Lung (tissue), 12 donors: ENCODE measurements around the gene SLC23A2. TPM values are rescaled to one million over a fixed set of nuclear protein-coding genes. Genes with fewer than 3 reads are reported as not detected.

Experiments used
- ATAC-seq: fragments of 200-7000 bp; cut with Tn5 transposase; one replicate; pipeline ENCODE4 v1.9.1; 2020; ENCODE audit warnings: moderate number of reproducible peaks; ENCODE audit not compliant: insufficient read depth, low FRiP score
- DNase-seq, 3 donors: peaks; one replicate each; pipeline ENCODE4 v3.0.0-alpha.2; 2013 to 2017
- H3K27ac ChIP-seq, 2 donors: one replicate each; pipeline ENCODE4 v1.5.1; 2013; ENCODE audit warnings: mild to moderate bottlenecking in 2 of 2, moderate library complexity in 2 of 2, control low read depth in 1 of 2, inconsistent platforms in 1 of 2, low read depth in 1 of 2, low read length in 1 of 2
- H3K27me3 ChIP-seq, 3 donors: one replicate each; pipeline ENCODE4 v1.5.1; 2013; ENCODE audit warnings: low read length in 2 of 3; ENCODE audit not compliant: control insufficient read depth in 3 of 3, insufficient read depth in 3 of 3
- H3K36me3 ChIP-seq, 4 donors: one replicate each; pipeline ENCODE4 v1.5.1; 2013; ENCODE audit warnings: low read length in 4 of 4, mild to moderate bottlenecking in 1 of 4, moderate library complexity in 1 of 4; ENCODE audit not compliant: control insufficient read depth in 4 of 4, insufficient read depth in 4 of 4
- H3K4me1 ChIP-seq, 5 donors: one replicate each; pipeline ENCODE4 v1.5.1; 2013; ENCODE audit warnings: low read length in 5 of 5, mild to moderate bottlenecking in 2 of 5, moderate library complexity in 1 of 5; ENCODE audit not compliant: control insufficient read depth in 5 of 5, insufficient read depth in 5 of 5
- H3K4me3 ChIP-seq: one replicate; pipeline ENCODE4 v1.5.1; 2013; ENCODE audit warnings: mild to moderate bottlenecking, control low read depth, moderate library complexity
- H3K9ac ChIP-seq, 2 donors: one replicate each; pipeline ENCODE4 v1.5.1; 2013; ENCODE audit warnings: low read length in 2 of 2, control low read depth in 1 of 2; ENCODE audit not compliant: insufficient read depth in 1 of 2
- H3K9me3 ChIP-seq, 4 donors: one replicate each; pipeline ENCODE4 v1.5.1; 2013; ENCODE audit warnings: low read length in 3 of 4, mild to moderate bottlenecking in 1 of 4, moderate library complexity in 1 of 4; ENCODE audit not compliant: control insufficient read depth in 4 of 4, insufficient read depth in 3 of 4
- WGBS, 2 donors: extraction: QIAGEN DNeasy Blood & Tissue Kit; methylation state at CpG; one replicate each; pipeline ENCODE4 v1.1.7; 2013; 5-methylcytosine and 5-hydroxymethylcytosine counted together
- polyA plus RNA-seq, 2 donors: library from polyadenylated mRNA; stranded (reverse); fragments of 200-250 nt; gene quantifications; one replicate each; pipeline ENCODE4 v1.2.1, GENCODE V29; 2013
- total RNA-seq, 2 donors: library from RNA; depleted of rRNA in 1 of 2; stranded (reverse); fragments of >200 nt in 1 of 2; gene quantifications; one replicate each; pipeline ENCODE4 v1.2.1, GENCODE V29; 2014 to 2021
- TF ChIP-seq, protein P1 (sequence below): IDR thresholded peaks from 2 replicates; pipeline ENCODE4 v1.5.1; 2012; ENCODE audit warnings: mild to moderate bottlenecking; ENCODE audit errors: control extremely low read depth, extremely low read depth
- donor health status: control.
- donor health status: control.
- donor health status: Bipolar disorder and iron deficiency.
- donor health status: healthy.
- donor health status: DM: yes; HTN: yes; CAD: no.

SLC23A2 gene
- total and polyA plus RNA-seq, 4 donors = 6.0 to 23.5 (median 14.3) TPM

DNA sequence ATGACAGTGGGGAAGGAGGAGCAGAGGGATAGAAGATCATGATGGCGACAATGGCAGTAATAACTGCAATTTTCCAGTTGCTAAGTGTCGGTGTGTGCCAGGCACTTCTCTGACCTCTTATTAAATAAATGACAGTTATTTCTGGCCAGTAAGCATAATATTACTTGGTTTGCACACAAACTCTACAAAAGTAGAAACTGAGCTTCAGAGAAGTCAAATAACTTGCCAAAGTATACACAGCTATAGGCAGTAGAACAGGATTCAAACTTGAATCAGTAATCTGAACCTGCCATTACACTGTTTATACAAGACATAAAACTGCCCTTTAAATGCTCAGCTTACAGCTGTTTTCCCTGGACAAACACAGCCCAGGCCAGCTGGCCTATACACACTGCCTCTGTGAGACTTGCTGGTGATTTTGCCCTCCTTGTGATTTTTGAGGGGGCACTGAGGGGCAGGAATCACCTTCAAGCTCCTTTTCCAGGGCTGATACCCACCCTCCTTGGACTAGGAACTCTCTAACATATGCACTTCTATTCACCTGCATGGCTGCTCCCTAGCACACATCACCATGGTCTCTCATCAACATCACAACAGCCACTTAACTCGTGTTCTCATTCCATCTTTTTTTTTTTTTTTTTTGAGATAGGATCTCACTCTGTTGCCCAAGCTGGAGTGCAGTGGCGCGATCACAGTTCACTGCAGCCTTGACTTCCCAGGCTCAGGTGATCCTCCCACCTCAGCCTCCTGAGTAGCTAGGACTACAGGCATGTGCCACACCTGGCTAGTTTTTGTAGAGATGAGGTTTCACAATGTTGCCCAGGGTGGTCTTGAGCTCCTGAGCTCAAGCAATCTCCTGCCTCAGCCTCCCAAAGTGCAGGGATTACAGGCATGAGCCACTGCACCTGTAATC, 63.6 kb downstream of the SLC23A2 start:
- Histone ChIP-seq H3K27me3 (no peaks in the 10 kb centered on the region), H3K36me3 (peaks cover 0 to 1% (median 0%) of the 10 kb centered on the region in 4 donors), H3K9ac (no peak overlapping the region), H3K4me3 (no peak overlapping the region), H3K4me1 (peaks cover 3 to 10% (median 6%) of the 10 kb centered on the region in 5 donors), H3K9me3 (no peaks in the 10 kb centered on the region), H3K27ac (no peak overlapping the region)
- 67 to 72% methylated on average over 5 of the region's 5 CpGs for WGBS, 2 donors
- no peak for ATAC-seq
- TF ChIP-seq, protein P1, sequence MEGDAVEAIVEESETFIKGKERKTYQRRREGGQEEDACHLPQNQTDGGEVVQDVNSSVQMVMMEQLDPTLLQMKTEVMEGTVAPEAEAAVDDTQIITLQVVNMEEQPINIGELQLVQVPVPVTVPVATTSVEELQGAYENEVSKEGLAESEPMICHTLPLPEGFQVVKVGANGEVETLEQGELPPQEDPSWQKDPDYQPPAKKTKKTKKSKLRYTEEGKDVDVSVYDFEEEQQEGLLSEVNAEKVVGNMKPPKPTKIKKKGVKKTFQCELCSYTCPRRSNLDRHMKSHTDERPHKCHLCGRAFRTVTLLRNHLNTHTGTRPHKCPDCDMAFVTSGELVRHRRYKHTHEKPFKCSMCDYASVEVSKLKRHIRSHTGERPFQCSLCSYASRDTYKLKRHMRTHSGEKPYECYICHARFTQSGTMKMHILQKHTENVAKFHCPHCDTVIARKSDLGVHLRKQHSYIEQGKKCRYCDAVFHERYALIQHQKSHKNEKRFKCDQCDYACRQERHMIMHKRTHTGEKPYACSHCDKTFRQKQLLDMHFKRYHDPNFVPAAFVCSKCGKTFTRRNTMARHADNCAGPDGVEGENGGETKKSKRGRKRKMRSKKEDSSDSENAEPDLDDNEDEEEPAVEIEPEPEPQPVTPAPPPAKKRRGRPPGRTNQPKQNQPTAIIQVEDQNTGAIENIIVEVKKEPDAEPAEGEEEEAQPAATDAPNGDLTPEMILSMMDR = no peak
- peak; percentile 38 to 77 (median 69) for DNase-seq

GRCh38 chr20:4936851-4937406, 64.4 kb downstream of the SLC23A2 start:
- Histone ChIP-seq H3K27me3 (no peaks in the 10 kb centered on the region), H3K9ac (no peak overlapping the region), H3K4me1 (peaks cover under 1 to 10% (median 6%) of the 10 kb centered on the region in 5 donors), H3K4me3 (no peak overlapping the region), H3K27ac (no peak overlapping the region), H3K36me3 (peaks cover 0 to 6% (median 4%) of the 10 kb centered on the region in 4 donors), H3K9me3 (no peaks in the 10 kb centered on the region)
- no peak for ATAC-seq
- DNase-seq = no peak
- WGBS, 2 donors = 87 to 89% methylated on average over 12 of the region's 12 CpGs
- TF ChIP-seq, protein P1 = no peak

DNA sequence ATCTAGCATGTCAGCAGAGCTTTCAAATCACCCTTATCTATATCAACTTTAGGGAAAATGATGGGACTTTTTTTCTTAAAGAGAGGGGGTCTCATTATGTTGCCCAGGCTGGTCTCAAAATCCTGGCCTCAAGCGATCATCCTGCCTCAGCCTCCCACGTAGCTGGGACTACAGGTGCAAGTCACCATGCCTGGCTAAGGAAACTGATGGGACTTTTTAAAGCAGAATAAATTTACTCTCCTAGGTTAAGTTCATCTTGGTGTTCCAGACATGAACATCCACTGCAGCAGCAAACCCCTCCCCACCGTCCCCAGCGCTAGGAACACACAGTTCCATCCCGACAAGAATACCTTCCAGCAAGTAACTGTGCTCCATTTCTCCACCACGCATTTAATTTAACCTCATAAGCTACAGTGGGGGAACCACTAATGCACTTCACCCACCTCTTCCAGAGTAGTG, 64.9 kb downstream of the SLC23A2 start:
- Histone ChIP-seq H3K27ac (no peak overlapping the region), H3K9ac (no peak overlapping the region), H3K4me1 (peaks cover 0 to 10% (median 6%) of the 10 kb centered on the region in 5 donors), H3K4me3 (no peak overlapping the region), H3K27me3 (no peaks in the 10 kb centered on the region), H3K9me3 (no peaks in the 10 kb centered on the region), H3K36me3 (peaks cover 0 to 9% (median 6%) of the 10 kb centered on the region in 4 donors)
- 95 to 96% methylated on average over 6 of the region's 6 CpGs for WGBS, 2 donors
- TF ChIP-seq, protein P1 = no peak
- DNase-seq (no peak), ATAC-seq (no peak)
